ENCODE measurements around the gene TACSTD2.
"Not testable (repeated sequence)": the region's sequence is repeated elsewhere in the genome, so short reads cannot be mapped to it uniquely, and the experiment has no call there.

The TACSTD2 gene

DNA sequence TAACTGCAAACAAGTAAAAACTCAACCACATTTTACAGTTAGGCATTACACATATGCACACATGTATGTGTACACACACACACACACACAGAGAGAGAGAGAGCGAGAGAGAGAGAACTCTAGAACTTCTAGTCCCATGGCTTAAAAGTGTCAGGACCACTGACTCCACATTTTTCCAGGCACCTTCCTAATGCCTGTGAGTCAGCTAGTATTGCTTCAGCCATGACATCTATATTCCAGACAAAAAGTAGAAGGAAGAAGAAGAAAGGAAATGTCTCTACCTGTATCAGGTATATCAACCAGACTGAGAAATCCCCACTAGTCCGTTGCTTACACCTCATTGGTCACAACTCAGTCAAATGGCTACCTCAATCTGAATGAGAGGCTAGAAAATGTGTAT, 31.9 kb upstream of the TACSTD2 start:
- H3K27ac ChIP-seq (ENCODE audit: low read depth, low read length): no peak overlapping the region
- no peaks in the 10 kb centered on the region for H3K4me1 ChIP-seq (ENCODE audit: control insufficient read depth, low read length)
- no peaks in the 10 kb centered on the region for H3K36me3 ChIP-seq (ENCODE audit: control insufficient read depth, low read length)
- H3K79me2 ChIP-seq (ENCODE audit: control insufficient read depth, low read length): no peaks in the 10 kb centered on the region
- H3K9me2 ChIP-seq (replicated peaks; ENCODE audit: control insufficient read depth, low read length): no peaks in the 10 kb centered on the region
- no peaks in the 10 kb centered on the region for H3F3A ChIP-seq (ENCODE audit: control insufficient read depth, insufficient read depth)
- no peak overlapping the region for H3K4me2 ChIP-seq (ENCODE audit: low read length)
- no peaks in the 10 kb centered on the region for H4K20me1 ChIP-seq (ENCODE audit: control insufficient read depth, insufficient read depth, low read depth, low read length)
- TF ChIP-seq, protein P1, sequence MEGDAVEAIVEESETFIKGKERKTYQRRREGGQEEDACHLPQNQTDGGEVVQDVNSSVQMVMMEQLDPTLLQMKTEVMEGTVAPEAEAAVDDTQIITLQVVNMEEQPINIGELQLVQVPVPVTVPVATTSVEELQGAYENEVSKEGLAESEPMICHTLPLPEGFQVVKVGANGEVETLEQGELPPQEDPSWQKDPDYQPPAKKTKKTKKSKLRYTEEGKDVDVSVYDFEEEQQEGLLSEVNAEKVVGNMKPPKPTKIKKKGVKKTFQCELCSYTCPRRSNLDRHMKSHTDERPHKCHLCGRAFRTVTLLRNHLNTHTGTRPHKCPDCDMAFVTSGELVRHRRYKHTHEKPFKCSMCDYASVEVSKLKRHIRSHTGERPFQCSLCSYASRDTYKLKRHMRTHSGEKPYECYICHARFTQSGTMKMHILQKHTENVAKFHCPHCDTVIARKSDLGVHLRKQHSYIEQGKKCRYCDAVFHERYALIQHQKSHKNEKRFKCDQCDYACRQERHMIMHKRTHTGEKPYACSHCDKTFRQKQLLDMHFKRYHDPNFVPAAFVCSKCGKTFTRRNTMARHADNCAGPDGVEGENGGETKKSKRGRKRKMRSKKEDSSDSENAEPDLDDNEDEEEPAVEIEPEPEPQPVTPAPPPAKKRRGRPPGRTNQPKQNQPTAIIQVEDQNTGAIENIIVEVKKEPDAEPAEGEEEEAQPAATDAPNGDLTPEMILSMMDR (IDR thresholded peaks at IDR 0.05; ENCODE audit: low read depth, low read length, poor library complexity, severe bottlenecking): no peak
- TF ChIP-seq EZH2phosphoT487 (IDR thresholded peaks at IDR 0.05; ENCODE audit: borderline replicate concordance, low read length): no peak
- H3K9me3 ChIP-seq (ENCODE audit: control insufficient read depth, insufficient read depth, low read length): no peaks in the 10 kb centered on the region; the same call in 1 of the 2 replicates
- no peaks in the 10 kb centered on the region for H3K27me3 ChIP-seq (ENCODE audit: control insufficient read depth, low read length)
- no peak overlapping the region for H3K4me3 ChIP-seq (ENCODE audit: low read length)

DNA sequence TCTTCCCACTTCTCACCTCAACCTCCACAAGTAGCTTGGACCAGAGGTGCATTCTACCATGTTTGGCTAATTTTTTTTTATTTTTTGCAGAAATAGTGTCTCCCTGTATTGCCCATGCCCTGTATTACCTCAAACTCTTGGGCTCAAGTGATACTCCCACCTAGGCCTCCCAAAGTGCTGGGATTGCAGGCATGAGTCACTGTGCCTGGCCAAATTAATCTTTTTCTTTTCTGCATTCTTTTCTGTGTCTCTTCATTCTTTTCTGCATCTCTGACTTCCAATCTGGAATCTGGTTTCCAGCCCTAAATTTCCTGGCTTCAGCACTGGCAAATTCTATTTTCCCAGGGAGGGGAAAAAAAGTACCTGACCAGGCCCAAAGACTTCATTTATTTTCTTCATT, 31.2 kb upstream of the TACSTD2 start:
- no peaks in the 10 kb centered on the region for H3K79me2 ChIP-seq (ENCODE audit: control insufficient read depth, low read length)

DNA sequence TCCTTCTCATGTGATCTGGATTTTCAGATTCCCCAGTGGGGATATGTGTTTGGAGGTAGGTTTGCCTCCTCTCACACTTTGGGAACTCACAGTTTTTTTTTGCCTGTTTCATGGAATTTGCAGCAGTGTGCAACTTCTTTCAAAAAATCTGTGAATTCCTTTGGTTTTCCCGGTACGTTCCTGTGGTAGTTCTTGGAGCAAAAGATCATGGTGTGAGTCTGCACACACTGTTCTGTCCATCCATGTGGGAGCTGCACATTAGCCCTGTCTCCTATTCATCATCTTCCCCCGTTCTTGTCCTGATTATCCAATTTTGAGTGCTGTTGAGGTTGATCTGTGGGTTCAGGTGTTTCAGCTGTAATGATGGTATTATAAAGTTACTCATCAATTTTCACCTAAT, 30.3 kb upstream of the TACSTD2 start:
- H3K36me3 ChIP-seq (ENCODE audit: control insufficient read depth, low read length): no peaks in the 10 kb centered on the region
- H3K9me3 ChIP-seq (ENCODE audit: control insufficient read depth, insufficient read depth, low read length): no peaks in the 10 kb centered on the region; the same call in 1 of the 2 replicates
- H3K27ac ChIP-seq (ENCODE audit: low read depth, low read length): no peak overlapping the region
- no peak for TF ChIP-seq EZH2phosphoT487 (IDR thresholded peaks at IDR 0.05; ENCODE audit: borderline replicate concordance, low read length)
- TF ChIP-seq, protein P1 (IDR thresholded peaks at IDR 0.05; ENCODE audit: low read depth, low read length, poor library complexity, severe bottlenecking): no peak
- no peaks in the 10 kb centered on the region for H3F3A ChIP-seq (ENCODE audit: control insufficient read depth, insufficient read depth)
- no peaks in the 10 kb centered on the region for H4K20me1 ChIP-seq (ENCODE audit: control insufficient read depth, insufficient read depth, low read depth, low read length)
- H3K4me2 ChIP-seq (ENCODE audit: low read length): no peak overlapping the region
- no peak overlapping the region for H3K4me3 ChIP-seq (ENCODE audit: low read length)
- H3K79me2 ChIP-seq (ENCODE audit: control insufficient read depth, low read length): no peaks in the 10 kb centered on the region
- H3K27me3 ChIP-seq (ENCODE audit: control insufficient read depth, low read length): no peaks in the 10 kb centered on the region
- H3K9me2 ChIP-seq (replicated peaks; ENCODE audit: control insufficient read depth, low read length): no peaks in the 10 kb centered on the region
- H3K4me1 ChIP-seq (ENCODE audit: control insufficient read depth, low read length): no peaks in the 10 kb centered on the region

More for the DNA sequence above, 31.2 kb upstream of the TACSTD2 start:
- no peak for TF ChIP-seq EZH2phosphoT487 (IDR thresholded peaks at IDR 0.05; ENCODE audit: borderline replicate concordance, low read length)
- TF ChIP-seq, protein P1 (IDR thresholded peaks at IDR 0.05; ENCODE audit: low read depth, low read length, poor library complexity, severe bottlenecking): no peak
- Histone ChIP-seq H3K9me2 (replicated peaks; ENCODE audit: control insufficient read depth, low read length) (no peaks in the 10 kb centered on the region), H3K36me3 (ENCODE audit: control insufficient read depth, low read length) (no peaks in the 10 kb centered on the region), H3F3A (ENCODE audit: control insufficient read depth, insufficient read depth) (no peaks in the 10 kb centered on the region), H3K4me2 (ENCODE audit: low read length) (no peak overlapping the region), H3K27me3 (ENCODE audit: control insufficient read depth, low read length) (no peaks in the 10 kb centered on the region), H3K4me1 (ENCODE audit: control insufficient read depth, low read length) (no peaks in the 10 kb centered on the region), H3K4me3 (ENCODE audit: low read length) (no peak overlapping the region), H3K9me3 (ENCODE audit: control insufficient read depth, insufficient read depth, low read length) (no peaks in the 10 kb centered on the region; the same call in 1 of the 2 replicates), H3K27ac (ENCODE audit: low read depth, low read length) (no peak overlapping the region), H4K20me1 (ENCODE audit: control insufficient read depth, insufficient read depth, low read depth, low read length) (no peaks in the 10 kb centered on the region)

DNA sequence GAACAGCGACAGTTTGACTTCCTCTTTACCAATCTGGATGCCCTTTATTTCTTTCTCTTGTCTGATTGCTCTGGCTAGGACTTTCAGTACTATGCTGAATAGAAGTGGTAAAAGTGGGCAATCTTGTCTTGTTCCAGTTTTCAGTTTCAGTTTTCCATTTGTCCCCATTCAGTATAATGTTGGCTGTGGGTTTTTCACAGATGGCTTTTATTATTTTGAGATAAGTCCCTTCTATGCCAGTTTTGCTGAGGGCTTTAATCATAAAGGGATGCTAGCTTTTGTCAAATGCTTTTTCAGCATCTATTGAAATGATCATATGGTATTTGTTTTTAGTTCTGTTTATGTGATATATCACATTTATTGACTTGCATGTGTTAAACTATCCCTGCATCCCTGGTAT, 24.9 kb upstream of the TACSTD2 start:
- not testable (repeated sequence) for H3K9me2 ChIP-seq (replicated peaks; ENCODE audit: control insufficient read depth, low read length); H3K9me3 ChIP-seq (ENCODE audit: control insufficient read depth, insufficient read depth, low read length); H3K36me3 ChIP-seq (ENCODE audit: control insufficient read depth, low read length); H4K20me1 ChIP-seq (ENCODE audit: control insufficient read depth, insufficient read depth, low read depth, low read length); H3F3A ChIP-seq (ENCODE audit: control insufficient read depth, insufficient read depth); H3K27ac ChIP-seq (ENCODE audit: low read depth, low read length); H3K4me1 ChIP-seq (ENCODE audit: control insufficient read depth, low read length); H3K4me3 ChIP-seq (ENCODE audit: low read length); H3K4me2 ChIP-seq (ENCODE audit: low read length); H3K27me3 ChIP-seq (ENCODE audit: control insufficient read depth, low read length); H3K79me2 ChIP-seq (ENCODE audit: control insufficient read depth, low read length)
